Type B pancreatic cell (in vitro differentiated cells): ENCODE measurements around the gene GNB2. TPM values are rescaled to one million over a fixed set of nuclear protein-coding genes. Genes with fewer than 3 reads are reported as not detected.

Experiments used
- DNase-seq: peaks from one replicate; pipeline ENCODE4 v3.0.0; 2021; ENCODE audit warnings: mixed read lengths; ENCODE audit not compliant: unreplicated experiment; ENCODE audit errors: extremely low spot score
- H3K27ac Mint-ChIP-seq: 2 replicates; pipeline ENCODE4 v1.8.0; 2021; ENCODE audit warnings: mild to moderate bottlenecking, mixed read lengths
- H3K27me3 Mint-ChIP-seq: 2 replicates; pipeline ENCODE4 v1.8.0; 2021; ENCODE audit warnings: mixed read lengths
- H3K36me3 Mint-ChIP-seq: 2 replicates; pipeline ENCODE4 v1.8.0; 2021; ENCODE audit warnings: mixed read lengths
- H3K4me1 Mint-ChIP-seq: one replicate; pipeline ENCODE4 v1.8.0; 2021; ENCODE audit warnings: mixed read lengths; ENCODE audit not compliant: unreplicated experiment
- H3K4me3 Mint-ChIP-seq: 2 replicates; pipeline ENCODE4 v1.8.0; 2021; ENCODE audit warnings: mild to moderate bottlenecking, mixed read lengths
- H3K9me3 Mint-ChIP-seq: 2 replicates; pipeline ENCODE4 v1.8.0; 2021; ENCODE audit warnings: mixed read lengths
- CTCF ChIP-seq: fragments of 200-600 bp; sonication (generic); conservative IDR thresholded peaks from 2 replicates; pipeline ENCODE4 v1.5.0; 2021; ENCODE audit warnings: antibody characterized with exemption, mild to moderate bottlenecking
- total RNA-seq: library from RNA; stranded (reverse); gene quantifications from 2 replicates; pipeline ENCODE4 v1.2.1, GENCODE V29; 2021; ENCODE audit warnings: low replicate concordance

GNB2 gene
- total RNA-seq, 1 donor from 2014 or later = 179 TPM

- no peaks in the 10 kb centered on the region for H3K36me3 Mint-ChIP-seq
- no peak for DNase-seq
- no peaks in the 10 kb centered on the region for H3K9me3 Mint-ChIP-seq
- peaks cover 9% of the 10 kb centered on the region for H3K27me3 Mint-ChIP-seq
- no peaks in the 10 kb centered on the region for H3K4me1 Mint-ChIP-seq
- TF ChIP-seq CTCF = no peak
- no peak within 1 kb of the TSS for H3K4me3 Mint-ChIP-seq
- no peak within 1 kb of the TSS for H3K27ac Mint-ChIP-seq
These were observed 32.1 kb upstream of the GNB2 start, which contains the start of gene TFR2 for GRCh38 chr7:100641463-100641859. TFR2 (minus strand) TSS chr7:100641552; CDS start chr7:100641509, 43 bp downstream.

- DNase-seq = no peak
- Mint-ChIP-seq H3K9me3 (no peaks in the 10 kb centered on the region), H3K27me3 (peaks cover 6% of the 10 kb centered on the region), H3K4me3 (no peak overlapping the region), H3K36me3 (no peaks in the 10 kb centered on the region), H3K27ac (no peak overlapping the region), H3K4me1 (no peaks in the 10 kb centered on the region)
- no peak for TF ChIP-seq CTCF
These were observed 31.5 kb upstream of the GNB2 start for GRCh38 chr7:100641860-100642533.

GRCh38 chr7:100642534-100642907, 31.0 kb upstream of the GNB2 start:
- peaks cover 6% of the 10 kb centered on the region for H3K27me3 Mint-ChIP-seq
- no peak for DNase-seq
- H3K36me3 Mint-ChIP-seq = no peaks in the 10 kb centered on the region
- H3K9me3 Mint-ChIP-seq = no peaks in the 10 kb centered on the region
- H3K4me3 Mint-ChIP-seq = no peak overlapping the region
- no peak overlapping the region for H3K27ac Mint-ChIP-seq
- H3K4me1 Mint-ChIP-seq = no peaks in the 10 kb centered on the region
- TF ChIP-seq CTCF = no peak

GRCh38 chr7:100649826-100650565, 23.5 kb upstream of the GNB2 start:
- Mint-ChIP-seq H3K9me3 (no peaks in the 10 kb centered on the region), H3K27ac (peak overlapping the region; percentile 55), H3K36me3 (no peaks in the 10 kb centered on the region), H3K4me3 (peak overlapping the region; percentile 0), H3K27me3 (peaks cover 22% of the 10 kb centered on the region), H3K4me1 (no peaks in the 10 kb centered on the region)
- DNase-seq = no peak
- TF ChIP-seq CTCF = no peak

GRCh38 chr7:100654908-100655831, 18.4 kb upstream of the GNB2 start:
- Mint-ChIP-seq H3K4me1 (no peaks in the 10 kb centered on the region), H3K9me3 (no peaks in the 10 kb centered on the region), H3K27ac (no peak overlapping the region), H3K36me3 (no peaks in the 10 kb centered on the region), H3K4me3 (no peak overlapping the region), H3K27me3 (peaks cover 43% of the 10 kb centered on the region)
- no peak for DNase-seq
- TF ChIP-seq CTCF = no peak
